Vagina (tissue), 2 donors: ENCODE data around the gene C2CD4B. TPM values are rescaled to one million over a fixed set of nuclear protein-coding genes. Genes with fewer than 3 reads are reported as not detected.

Experiments used
- DNase-seq, 2 donors: peaks; one replicate each; pipeline ENCODE4 v3.0.0-alpha.2; 2017; ENCODE audit errors: extremely low spot score in 2 of 2
- H3K27ac ChIP-seq: fragments of 200-600 bp; sonication (generic); one replicate; pipeline ENCODE4 v1.5.1; 2019
- H3K27me3 ChIP-seq: fragments of 200-600 bp; sonication (generic); one replicate; pipeline ENCODE4 v1.5.1; 2019
- H3K36me3 ChIP-seq, 2 donors: fragments of 200-600 bp; sonication (generic); one replicate each; pipeline ENCODE4 v1.5.1; 2017 to 2019
- H3K4me1 ChIP-seq: fragments of 200-600 bp; sonication (generic); one replicate; pipeline ENCODE4 v1.5.1; 2019
- H3K4me3 ChIP-seq, 2 donors: fragments of 200-600 bp; sonication (generic); 1 replicate in 1 of 2; 2 replicates in 1 of 2; pipeline ENCODE4 v1.5.1; 2016 to 2019
- H3K9me3 ChIP-seq: fragments of 200-600 bp; sonication (generic); one replicate; pipeline ENCODE4 v1.5.1; 2019
- CTCF ChIP-seq, 3 experiments: fragments of 450-650 bp in 2 of 3; fragments of 200-600 bp in 1 of 3; sonication (generic) in 1 of 3; IDR thresholded peaks; one replicate each; pipeline ENCODE4 v1.5.1; 2017 to 2019; ENCODE audit warnings: antibody characterized with exemption in 3 of 3, mild to moderate bottlenecking in 2 of 3, moderate library complexity in 2 of 3
- POLR2A ChIP-seq, 2 donors: fragments of 450-650 bp; IDR thresholded peaks; one replicate each; pipeline ENCODE4 v1.6.1; 2017; ENCODE audit warnings: antibody characterized with exemption in 2 of 2, mild to moderate bottlenecking in 2 of 2, moderate library complexity in 2 of 2
- POLR2AphosphoS5 ChIP-seq, 2 donors: sonication (generic); formaldehyde crosslinking; IDR thresholded peaks; one replicate each; pipeline ENCODE4 v1.9.0; 2017; ENCODE audit warnings: antibody characterized with exemption in 2 of 2, mild to moderate bottlenecking in 2 of 2, low read depth in 1 of 2; ENCODE audit not compliant: insufficient read depth in 1 of 2
- intact Hi-C: fragments of 100-400 bp; cut with DNase I; formaldehyde crosslinking; loops from one replicate; pipeline ENCODE4 v1.15.1; 2023
- total RNA-seq: library from RNA; depleted of rRNA; stranded (reverse); fragments of >200 nt; gene quantifications from one replicate; pipeline ENCODE4 v1.2.3, GENCODE V29; 2016

Gene C2CD4B
- total RNA-seq, 1 donor from 2014 or later: 0.49 TPM

GRCh38 chr15:62122249-62122648 is 42.8 kb downstream of the C2CD4B start:
- peaks cover 18% of the 10 kb centered on the region for H3K4me1 ChIP-seq
- no peaks in the 10 kb centered on the region for H3K9me3 ChIP-seq
- H3K4me3 ChIP-seq: no peak overlapping the region
- no peaks in the 10 kb centered on the region for H3K27me3 ChIP-seq
- TF ChIP-seq POLR2AphosphoS5 (IDR thresholded peaks at IDR 0.05; ENCODE audit: insufficient read depth in 1 of 2, low read depth in 1 of 2) (no peak), POLR2A (IDR thresholded peaks at IDR 0.05) (no peak), CTCF (IDR thresholded peaks at IDR 0.05) (no peak)
- intact Hi-C loops: loop anchor here (5.0 kb wide), 1 partner anchor 435 kb away; no protein-coding TSS in a partner anchor
- no peaks in the 10 kb centered on the region for H3K36me3 ChIP-seq
- no peak for DNase-seq
- no peak overlapping the region for H3K27ac ChIP-seq

GRCh38 chr15:62121273-62122015 is 43.6 kb downstream of the C2CD4B start:
- Histone ChIP-seq H3K4me1 (peaks cover 18% of the 10 kb centered on the region), H3K27ac (no peak overlapping the region), H3K27me3 (no peaks in the 10 kb centered on the region), H3K9me3 (no peaks in the 10 kb centered on the region), H3K4me3 (no peak overlapping the region), H3K36me3 (no peaks in the 10 kb centered on the region)
- no peak for DNase-seq
- intact Hi-C loops: loop anchor here (5.0 kb wide), 1 partner anchor 436 kb away; no protein-coding TSS in a partner anchor
- TF ChIP-seq POLR2A (IDR thresholded peaks at IDR 0.05) (no peak), CTCF (IDR thresholded peaks at IDR 0.05) (no peak), POLR2AphosphoS5 (IDR thresholded peaks at IDR 0.05; ENCODE audit: insufficient read depth in 1 of 2, low read depth in 1 of 2) (no peak)

GRCh38 chr15:62120776-62121175 is 44.3 kb downstream of the C2CD4B start:
- Histone ChIP-seq H3K27ac (no peak overlapping the region), H3K9me3 (no peaks in the 10 kb centered on the region), H3K27me3 (no peaks in the 10 kb centered on the region), H3K36me3 (no peaks in the 10 kb centered on the region), H3K4me3 (no peak overlapping the region), H3K4me1 (peaks cover 18% of the 10 kb centered on the region)
- no peak for DNase-seq
- intact Hi-C loops: loop anchor here (5.0 kb wide), 1 partner anchor 437 kb away; no protein-coding TSS in a partner anchor
- TF ChIP-seq CTCF (IDR thresholded peaks at IDR 0.05) (no peak), POLR2A (IDR thresholded peaks at IDR 0.05) (no peak), POLR2AphosphoS5 (IDR thresholded peaks at IDR 0.05; ENCODE audit: insufficient read depth in 1 of 2, low read depth in 1 of 2) (no peak)

GRCh38 chr15:62119874-62120273 is 45.2 kb downstream of the C2CD4B start:
- DNase-seq: no peak
- Histone ChIP-seq H3K9me3 (no peaks in the 10 kb centered on the region), H3K27ac (peak overlapping the region; percentile 56), H3K4me1 (peaks cover 18% of the 10 kb centered on the region), H3K36me3 (no peaks in the 10 kb centered on the region), H3K27me3 (no peaks in the 10 kb centered on the region), H3K4me3 (no peak overlapping the region)
- intact Hi-C loops: loop anchor here (5.0 kb wide), 1 partner anchor 437 kb away; no protein-coding TSS in a partner anchor
- TF ChIP-seq POLR2AphosphoS5 (IDR thresholded peaks at IDR 0.05; ENCODE audit: insufficient read depth in 1 of 2, low read depth in 1 of 2): no peak
- no peak for TF ChIP-seq CTCF (IDR thresholded peaks at IDR 0.05)
- no peak for TF ChIP-seq POLR2A (IDR thresholded peaks at IDR 0.05)
